HTERT RPE-1 (cell line): ENCODE measurements around the gene CCNT1.
"Not testable (repeated sequence)": the region's sequence is repeated elsewhere in the genome, so short reads cannot be mapped to it uniquely, and the experiment has no call there.

ENCODE experiments used
- in situ Hi-C: fragments of 300-500 bp; cut with MboI; formaldehyde crosslinking; loops from 4 replicates; pipeline ENCODE4 v1.14.3; 2020; ENCODE audit warnings: low sequenced_read_pairs

Gene CCNT1

DNA sequence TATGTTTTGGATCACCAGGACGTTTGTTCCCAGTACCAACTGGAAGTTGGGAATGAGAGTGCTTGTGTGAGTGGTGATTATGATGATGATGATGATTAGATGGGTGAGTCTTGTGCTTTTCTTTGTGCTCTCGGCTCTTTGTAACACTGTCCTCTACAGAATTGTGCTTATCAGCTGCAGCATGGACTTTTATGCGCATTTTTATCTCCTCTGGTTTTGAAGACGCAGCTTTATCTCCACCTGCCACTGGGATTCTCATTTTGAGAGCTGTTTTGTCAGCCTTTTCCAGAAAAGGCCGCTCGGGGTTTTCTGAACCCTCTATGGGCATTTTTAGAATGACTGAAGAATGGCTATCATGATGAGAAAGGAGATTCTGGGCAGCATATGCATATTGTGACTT lies 22.9 kb downstream of the CCNT1 start:
- in situ Hi-C loops, result no loop called here

DNA sequence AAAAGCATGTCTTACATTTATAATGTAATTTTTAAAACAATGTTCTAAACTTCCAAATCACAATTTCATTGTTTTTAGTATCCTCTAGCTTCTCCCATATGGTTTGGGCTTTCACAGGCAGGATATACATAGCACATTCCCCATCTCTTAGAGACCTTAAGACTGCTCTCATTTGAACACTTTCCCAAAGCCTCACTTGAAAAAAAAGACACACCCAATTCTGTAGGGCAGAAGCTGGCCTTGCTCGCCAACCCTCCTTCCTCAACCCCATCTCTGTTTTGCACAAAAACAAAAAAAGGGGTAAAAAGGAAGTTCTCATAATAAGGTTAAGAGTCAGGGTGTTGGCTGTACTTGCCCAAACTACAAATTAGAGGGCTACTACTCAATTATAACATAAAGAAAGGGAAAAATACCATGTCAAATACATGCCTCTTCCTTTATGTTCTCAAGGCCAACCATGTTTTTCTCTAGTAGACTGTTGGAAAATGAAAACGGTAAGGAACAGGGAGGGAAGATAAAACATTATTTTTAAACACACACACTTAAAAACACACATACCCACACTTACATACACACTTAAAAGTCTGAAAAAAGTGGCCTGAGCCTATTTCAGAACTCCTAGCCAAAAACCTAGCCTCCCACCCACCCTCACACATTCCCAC lies 24.6 kb downstream of the CCNT1 start:
- in situ Hi-C loops, result no loop called here

DNA sequence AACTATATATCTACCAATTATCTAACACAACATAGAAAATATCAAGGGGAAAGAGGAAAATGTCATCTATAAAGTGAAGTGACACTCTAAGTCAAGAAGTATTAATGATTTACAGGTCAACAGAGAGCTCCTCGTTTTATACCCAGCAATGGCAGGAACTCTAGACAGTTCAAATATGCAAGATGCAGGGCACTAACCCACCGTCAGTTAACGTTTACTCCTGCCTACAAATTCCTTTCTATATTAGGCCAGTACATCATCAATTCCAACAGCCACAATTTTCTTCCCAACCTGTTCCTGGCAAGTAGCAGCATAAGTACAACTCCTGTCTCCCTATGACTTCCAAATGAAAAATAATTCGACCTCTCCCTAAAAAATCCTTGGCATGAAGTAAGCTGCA lies 25.5 kb downstream of the CCNT1 start:
- in situ Hi-C loops, result no loop called here

DNA sequence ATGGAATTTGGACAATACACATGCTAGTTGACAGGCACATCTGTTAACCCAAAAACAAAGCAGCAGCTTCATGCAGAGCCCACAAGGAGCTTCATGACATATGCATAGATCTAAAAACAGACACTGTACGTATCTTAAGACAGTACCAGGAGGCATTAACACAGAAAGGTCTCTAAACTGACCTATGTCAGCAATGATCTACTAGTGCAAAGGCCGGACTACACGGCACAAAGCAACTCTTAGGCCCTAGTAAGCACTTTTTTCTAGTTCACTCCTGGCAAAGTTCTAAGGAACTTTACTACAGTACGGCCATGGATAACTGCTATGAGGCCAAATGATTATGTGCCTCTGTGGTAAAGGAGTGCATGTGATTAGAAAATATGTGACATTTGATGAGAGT lies 26.1 kb downstream of the CCNT1 start:
- in situ Hi-C loops, result no loop called here

DNA sequence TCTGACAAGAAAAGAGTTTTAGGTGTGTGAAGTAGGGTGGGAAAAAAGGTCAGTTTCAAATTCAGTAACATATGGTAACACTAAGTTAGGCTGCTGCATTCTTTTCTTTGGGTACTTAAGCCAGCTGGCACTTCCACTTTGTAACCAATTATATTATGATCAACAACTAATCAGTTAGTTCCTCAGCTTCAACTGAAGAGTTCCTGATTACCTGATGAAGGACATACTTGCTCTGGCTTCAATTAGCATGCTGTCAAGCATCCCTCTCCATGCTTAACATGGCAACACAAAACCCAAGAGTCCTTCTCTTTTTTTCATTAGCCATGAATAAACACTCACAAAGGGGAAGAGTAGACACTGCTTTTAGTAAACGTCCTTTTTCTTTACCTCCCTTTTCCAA lies 27.7 kb downstream of the CCNT1 start:
- in situ Hi-C loops, result no loop called here

DNA sequence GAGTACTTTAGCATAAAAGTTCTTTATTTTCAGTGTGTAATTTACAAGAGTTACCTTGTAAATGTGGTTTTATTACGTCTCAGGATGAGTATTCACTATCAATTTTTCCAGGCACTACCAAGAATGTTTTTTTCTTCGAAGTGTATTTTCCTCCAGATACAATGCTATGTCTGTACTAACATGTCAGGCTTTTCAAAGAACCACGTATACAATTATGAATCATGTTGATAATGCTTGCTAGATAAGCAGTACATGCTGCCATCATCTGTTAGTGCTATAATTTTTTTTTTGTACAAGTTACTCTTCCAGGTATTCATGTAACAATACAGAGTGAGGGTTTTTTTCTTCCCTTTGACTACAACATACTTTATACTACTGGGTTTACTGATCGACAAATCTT lies 28.9 kb downstream of the CCNT1 start:
- in situ Hi-C loops, result no loop called here

DNA sequence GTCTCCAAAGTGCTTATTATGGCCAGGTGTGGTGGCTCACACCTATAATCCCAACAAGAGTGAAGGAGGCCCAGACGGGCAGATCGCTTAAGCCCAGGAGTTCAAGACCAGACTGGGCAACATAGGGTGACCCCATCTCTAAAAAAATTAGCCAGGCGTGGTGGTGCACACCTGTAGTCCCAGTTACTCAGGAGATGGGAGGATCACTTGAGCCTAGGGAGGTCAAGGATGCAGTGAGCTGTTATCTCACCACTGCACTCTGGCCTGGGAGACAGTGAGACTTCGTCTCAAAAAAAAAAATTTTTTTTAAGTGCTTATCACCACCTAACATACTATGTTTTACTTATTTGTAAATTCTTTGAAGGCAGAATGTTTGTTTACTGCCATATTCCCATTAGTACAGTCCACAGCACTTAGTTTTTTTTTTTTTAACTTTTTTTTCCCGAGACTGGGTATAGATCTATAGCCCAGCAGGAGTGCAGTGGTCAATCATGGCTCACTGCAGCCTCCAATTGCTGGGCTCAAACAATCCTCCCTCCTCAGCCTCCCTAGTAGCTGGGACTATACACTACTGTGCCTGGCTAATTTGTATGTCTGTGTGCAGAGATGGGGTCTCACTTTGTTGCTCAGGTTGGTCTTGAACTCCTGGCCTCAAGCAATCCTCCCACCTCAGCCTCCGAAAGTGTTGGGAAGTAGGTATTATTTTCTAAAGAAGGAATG lies 29.7 kb downstream of the CCNT1 start:
- in situ Hi-C loops, result no loop called here

DNA sequence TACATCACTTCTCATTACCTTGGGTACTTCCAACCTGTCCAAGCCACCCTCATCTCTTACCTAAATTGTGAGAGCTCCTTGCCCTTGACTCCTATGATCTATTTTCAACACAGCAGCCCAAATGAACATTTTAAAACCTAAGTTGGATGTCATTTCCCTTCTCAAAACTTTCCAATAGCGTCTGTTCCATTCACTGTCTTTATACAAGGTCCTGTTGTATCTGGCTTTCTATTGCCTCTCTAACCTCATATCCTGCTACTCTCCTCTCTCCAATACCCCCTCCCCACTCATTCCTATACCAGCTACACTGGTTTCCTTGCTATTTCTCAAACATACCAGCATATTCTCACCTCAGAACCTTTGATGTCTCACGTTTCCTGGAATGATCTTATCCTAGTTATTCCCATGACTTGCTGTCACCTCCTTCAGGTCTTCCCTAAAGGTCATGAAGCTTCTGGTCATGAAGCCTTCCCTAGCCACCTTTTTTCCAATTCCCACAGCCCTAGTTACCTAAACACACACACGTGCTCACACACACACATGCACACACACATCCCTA lies 30.4 kb downstream of the CCNT1 start:
- in situ Hi-C loops, result no loop called here

DNA sequence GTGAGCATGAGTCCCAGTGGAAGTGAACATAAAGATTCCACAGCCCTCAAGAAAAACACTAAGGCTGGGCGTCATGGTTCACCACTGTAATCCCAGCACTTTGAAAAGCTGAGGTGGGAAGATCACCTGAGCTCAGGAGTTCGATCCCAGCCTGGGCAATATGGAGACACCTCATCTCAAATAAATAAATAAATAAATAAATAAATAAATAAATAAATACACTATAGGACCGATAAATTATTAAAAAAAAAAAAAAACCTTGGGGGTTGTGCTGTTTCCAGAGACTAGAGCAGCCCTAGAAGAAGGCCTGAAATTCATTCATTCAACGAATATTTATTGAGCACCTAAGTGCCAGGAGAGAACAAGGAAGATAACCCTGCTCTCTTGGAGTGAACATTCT lies 33.0 kb downstream of the CCNT1 start:
- in situ Hi-C loops, result no loop called here

DNA sequence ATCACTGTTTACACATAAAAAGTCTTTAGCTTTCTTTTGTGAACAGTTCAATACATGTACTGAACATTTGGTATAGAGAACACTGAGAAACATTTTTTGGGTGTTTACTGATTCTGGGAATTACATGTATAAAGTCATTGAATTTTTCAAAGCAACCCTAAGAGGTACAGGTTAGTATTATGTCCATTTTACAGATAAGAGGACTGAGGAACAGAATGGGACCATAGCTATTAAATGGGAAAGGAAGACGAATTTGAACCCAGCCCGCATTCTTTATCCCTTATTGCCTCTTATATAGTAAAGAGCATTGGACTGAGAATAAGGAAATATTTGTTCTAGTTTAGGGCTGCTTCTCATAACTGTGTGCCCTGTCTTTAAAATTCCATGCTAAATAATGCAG lies 33.6 kb downstream of the CCNT1 start:
- in situ Hi-C loops, result no loop called here

DNA sequence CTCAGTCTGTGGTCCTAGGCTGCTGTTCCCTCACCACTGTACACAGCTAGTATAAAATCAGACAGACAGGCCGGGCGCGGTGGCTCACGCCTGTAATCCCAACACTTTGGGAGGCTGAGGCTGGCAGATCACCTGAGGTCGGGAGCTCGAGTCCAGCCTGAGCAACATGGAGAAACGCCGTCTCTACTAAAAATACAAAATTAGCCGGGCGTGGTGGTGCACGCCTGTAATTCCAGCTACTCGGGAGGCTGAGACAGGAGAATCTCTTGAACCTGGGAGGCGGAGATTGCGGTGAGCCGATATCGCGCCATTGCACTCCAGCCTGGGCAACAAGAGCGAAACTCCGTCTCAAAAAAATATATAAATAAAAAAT lies 34.0 kb downstream of the CCNT1 start:
- in situ Hi-C loops, result not testable (repeated sequence)

DNA sequence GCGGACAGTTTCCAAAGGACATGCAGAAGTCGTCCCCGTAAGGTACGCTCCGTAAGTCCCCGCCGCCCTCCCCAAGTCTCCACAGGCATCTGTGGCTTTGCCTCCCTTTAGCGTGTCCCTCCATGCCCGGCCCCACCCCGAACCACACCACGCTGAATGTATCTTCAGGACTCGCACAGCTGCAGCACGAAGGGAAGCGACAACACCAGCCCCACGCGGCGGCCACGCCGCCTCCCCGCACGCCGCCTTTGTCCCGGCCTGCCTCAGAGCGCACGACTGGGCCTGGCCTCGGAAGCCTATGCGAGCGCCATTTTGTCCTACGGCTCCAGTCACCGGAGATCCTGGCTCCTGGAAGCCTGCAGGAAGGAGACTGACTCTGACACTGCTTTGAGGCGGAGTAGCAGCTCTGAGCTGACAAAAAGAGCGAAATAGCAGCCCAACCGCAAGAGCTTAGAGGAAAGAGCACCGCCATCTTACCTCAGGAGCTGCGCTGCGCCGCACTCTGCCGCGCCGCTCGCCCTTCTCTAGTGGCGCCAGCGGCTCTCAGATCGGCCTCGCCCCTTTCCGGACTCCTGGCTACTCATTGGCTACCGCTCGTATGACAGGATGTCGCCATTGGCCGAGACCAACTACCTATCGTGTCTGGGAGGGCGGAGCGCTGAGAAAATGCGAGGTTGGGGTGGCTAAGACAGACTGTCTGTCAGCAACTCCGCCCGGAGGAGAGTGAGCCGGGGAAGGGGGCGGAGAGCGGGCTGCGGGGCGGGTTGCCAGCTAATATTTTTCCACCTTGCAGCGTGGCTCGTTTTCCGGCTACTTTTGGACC lies 34.6 kb downstream of the CCNT1 start, which contains the start of gene KANSL2:
Gene KANSL2, minus strand, starts transcription at position 529 of the 823 bp plus-strand sequence. CDS start 606 bp downstream, outside the sequence.
- in situ Hi-C loops, result no loop called here

DNA sequence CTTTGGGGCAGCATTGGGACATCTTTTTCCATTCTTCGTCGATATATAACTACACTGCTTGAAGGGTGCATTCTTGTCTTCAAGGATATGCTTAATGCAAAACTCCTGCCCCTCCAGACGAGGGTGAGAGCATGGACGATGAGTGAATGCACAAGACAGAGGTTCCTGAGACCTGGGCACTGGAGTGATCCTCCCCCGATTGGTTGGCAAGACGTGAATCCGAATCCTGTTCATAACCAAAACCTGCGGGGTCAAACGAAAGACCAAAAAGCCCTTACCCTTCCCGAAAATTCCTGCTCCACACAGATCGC lies 35.2 kb downstream of the CCNT1 start:
- in situ Hi-C loops, result no loop called here

DNA sequence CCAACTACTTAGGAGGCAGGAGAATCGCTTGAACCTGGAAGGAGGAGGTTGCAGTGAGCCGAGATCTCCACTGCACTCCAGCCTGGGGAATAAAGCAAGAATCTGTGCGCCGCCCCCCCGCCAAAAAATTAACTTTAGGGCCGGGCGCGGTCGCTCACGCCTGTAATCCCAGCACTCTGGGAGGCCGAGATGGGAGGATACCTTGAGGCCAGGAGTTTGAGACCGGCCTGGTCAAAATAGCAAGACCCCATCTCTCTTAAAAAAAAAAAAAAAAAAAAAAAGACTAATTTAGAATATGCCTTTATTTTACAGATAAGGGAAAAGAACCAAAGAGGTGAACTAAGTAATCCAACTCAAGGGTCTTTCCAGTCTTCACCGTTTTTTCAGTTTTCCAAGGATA lies 35.6 kb downstream of the CCNT1 start:
- in situ Hi-C loops, result no loop called here

DNA sequence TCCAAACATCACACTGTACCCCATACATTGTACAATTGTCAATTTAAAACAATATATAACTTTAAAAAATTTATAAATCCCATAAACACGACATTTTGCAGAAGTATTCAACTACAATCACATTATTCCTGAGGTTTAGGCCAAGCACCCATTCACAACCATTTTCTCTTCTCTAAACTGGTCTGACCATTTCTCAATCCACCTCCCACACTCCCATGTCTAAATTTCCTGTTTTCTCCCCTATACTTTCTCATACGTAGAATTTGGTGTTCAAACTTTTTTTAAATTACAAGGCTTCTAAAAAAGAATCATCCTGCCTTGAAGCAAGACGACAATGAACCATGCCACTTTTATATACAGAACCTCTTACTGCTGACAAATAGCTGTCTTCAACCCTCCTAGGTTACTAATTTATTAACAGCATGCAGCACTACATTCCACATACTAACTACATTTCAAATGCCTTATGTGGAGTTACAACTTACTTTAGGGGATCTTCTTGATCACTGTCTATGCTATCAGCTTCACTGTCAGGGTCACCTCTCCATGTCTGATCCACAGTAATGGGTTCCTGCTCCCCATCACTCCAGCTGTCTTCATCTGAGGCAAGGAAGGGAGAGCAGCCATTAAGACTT lies 37.8 kb downstream of the CCNT1 start:
- in situ Hi-C loops, result no loop called here

DNA sequence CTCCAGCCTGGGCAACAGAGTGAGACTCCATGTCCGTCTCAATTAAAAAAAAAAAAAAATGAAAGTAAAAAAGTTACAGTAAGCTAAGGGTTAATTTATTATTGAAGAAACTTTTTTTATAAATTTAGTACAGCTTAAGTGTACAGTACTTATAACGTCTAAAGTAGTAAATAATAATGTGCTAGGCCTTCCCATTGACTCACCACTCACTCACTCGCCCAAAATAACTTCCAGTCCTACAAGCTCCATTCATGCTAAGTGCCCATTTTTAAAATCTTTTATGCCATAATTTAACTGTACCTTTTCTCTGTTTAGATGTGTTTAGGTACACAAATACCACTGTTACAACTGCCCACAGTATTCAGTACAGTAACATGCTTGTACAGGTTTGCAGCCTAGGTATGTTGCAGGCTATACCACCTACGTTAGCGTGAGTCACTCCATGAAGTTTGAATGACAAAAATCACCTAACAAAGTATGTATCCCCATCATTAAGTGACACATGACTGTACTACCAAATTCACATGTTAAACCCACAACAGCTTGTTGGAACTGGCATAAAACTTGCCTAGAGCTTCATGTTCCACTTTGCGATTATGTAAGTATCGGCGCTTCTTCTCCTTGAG lies 45.2 kb downstream of the CCNT1 start:
- in situ Hi-C loops, result no loop called here

DNA sequence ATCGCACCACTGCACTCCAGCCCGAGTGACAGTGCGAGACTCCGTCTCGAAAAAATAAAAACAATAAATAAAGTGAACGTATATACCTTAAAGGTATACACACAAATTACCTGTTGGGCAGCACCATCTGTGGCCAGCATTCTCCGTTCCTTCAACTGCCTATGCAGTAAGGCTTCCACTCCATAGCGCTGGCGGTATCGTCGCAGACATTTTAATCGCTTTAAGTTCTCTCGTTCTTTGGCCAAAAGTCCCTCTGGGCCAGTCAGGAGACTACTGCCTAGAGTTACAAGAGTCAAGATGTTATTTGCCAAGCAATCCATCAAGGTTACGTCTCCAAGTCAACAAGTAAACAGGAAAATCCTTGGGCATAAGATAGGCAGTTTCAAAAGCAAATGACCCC lies 47.5 kb downstream of the CCNT1 start:
- in situ Hi-C loops, result no loop called here

DNA sequence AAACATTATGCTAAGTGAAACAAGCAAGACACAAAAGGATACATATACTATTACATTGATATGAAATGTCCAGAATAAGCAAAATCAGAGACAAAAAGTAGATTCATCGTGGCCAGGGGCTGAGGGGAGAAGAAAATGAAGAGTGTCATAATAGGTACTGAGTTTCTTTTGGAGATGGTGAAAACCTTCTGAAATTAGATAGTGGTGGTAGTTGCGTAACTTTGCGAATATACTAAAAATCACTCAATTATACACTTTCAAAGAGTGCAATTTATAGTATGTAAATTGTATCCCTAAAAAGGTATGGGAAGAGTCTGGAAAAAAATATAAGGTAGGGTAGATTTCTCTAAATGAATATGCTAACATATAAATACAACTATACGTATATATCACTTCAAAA lies 56.6 kb downstream of the CCNT1 start:
- in situ Hi-C loops, result no loop called here

DNA sequence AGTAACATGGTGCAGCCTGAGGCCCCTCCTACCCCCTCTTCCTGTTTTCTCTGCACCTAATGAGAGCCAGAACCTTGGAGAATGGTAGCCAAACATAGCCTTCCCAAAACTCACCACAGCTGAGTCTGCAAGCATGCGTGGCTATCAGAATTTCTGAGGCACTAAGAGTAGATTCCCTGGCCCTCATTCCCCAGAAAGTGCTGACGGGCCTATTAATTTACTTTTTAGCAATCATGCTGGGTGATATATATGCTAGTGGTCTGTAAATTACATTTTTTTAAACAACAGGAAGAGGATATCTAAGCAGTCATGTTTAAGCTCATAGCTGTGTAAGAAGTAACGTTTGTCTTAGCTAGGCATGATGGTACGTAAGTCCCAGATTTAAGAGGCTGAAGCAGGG lies 64.8 kb downstream of the CCNT1 start:
- in situ Hi-C loops, result no loop called here

DNA sequence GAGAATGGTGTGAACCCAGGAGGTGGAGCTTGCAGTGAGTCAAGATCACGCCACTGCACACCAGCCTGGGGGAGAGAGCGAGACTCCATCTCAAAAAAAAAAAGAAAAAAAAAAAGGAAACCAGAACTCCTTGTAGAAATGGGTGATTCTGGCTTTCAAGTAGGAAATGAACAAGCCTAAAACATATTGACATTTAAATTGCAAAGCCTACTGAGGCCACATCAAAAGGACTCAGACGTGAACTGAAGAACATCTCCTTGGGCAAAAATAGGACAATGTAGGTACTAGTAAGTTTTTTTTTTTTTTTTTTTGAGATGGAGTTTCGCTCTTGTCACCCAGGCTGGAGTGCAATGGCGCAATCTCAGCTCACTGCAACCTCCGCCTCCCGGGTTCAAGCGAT lies 71.2 kb downstream of the CCNT1 start:
- in situ Hi-C loops, result not testable (repeated sequence)

DNA sequence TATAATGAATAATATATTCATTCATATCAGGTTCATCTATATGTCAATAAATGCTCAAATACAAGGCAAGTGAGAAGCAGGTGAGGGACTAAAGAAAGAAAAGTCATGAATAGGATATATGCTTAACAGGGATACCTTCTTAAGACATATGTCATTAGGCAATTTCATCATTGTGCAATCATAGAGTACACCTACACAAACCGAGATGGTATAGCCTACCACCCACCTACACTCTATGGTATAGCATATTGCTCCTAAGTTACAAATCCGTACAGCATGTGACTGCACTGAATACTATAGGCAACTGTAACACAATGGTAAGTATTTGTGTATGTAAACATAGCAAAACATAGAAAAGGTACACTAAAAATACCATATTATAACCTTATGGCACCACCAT lies 73.5 kb downstream of the CCNT1 start:
- in situ Hi-C loops, result no loop called here
